SIG-M5 (cell line): Measurements from ENCODE around the gene GTF3C5.
"Not testable (repeated sequence)": the region's sequence is repeated elsewhere in the genome, so short reads cannot be mapped to it uniquely, and the experiment has no call there.

Experiments used
- DNase-seq: peaks from one replicate; lab custom pipeline; 2025; lab: John Stamatoyannopoulos, UW

GTF3C5 gene, protein sequence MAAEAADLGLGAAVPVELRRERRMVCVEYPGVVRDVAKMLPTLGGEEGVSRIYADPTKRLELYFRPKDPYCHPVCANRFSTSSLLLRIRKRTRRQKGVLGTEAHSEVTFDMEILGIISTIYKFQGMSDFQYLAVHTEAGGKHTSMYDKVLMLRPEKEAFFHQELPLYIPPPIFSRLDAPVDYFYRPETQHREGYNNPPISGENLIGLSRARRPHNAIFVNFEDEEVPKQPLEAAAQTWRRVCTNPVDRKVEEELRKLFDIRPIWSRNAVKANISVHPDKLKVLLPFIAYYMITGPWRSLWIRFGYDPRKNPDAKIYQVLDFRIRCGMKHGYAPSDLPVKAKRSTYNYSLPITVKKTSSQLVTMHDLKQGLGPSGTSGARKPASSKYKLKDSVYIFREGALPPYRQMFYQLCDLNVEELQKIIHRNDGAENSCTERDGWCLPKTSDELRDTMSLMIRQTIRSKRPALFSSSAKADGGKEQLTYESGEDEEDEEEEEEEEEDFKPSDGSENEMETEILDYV

DNA sequence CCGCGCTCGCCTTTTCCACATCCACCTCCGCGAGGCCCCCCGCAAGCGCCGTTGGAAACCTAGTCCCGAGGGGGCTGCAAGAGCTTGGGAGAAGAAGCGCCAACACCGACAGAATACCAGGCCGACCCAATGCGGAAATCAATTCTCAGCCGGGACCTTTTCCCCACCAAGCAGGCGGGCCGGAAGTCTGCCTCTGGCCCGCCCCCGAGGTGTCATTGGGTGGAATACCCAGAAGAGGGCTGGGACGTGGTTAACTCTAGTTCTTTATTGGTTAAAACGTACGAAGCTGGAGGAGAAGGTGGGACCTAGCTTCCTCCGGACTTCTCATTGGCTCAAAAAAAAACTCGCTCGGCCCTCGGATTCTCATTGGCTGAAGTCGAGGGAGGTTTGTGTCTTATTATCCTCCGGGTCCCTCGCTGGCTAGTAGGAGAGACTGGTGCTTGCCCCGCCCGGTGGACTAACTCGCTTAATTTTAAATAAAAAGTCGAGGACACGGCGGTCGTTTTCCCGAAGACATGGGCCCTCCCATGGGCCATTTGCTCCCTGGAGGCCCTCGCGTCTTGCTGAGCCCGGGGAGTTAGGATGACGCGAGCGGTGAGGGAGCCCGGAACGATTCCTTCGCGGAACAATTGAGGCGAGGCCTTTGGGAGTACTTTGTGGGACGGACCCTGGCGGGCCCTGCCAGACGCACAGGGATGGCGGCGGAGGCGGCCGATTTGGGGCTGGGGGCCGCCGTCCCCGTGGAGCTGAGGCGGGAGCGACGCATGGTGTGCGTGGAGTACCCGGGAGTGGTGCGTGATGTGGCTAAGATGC, at the start of gene GTF3C5:
Gene GTF3C5 (plus strand): TSS at position 681 of the 813 bp plus-strand sequence. CDS start 15 bp downstream, at position 696.
- DNase-seq = peak; percentile 93

DNA sequence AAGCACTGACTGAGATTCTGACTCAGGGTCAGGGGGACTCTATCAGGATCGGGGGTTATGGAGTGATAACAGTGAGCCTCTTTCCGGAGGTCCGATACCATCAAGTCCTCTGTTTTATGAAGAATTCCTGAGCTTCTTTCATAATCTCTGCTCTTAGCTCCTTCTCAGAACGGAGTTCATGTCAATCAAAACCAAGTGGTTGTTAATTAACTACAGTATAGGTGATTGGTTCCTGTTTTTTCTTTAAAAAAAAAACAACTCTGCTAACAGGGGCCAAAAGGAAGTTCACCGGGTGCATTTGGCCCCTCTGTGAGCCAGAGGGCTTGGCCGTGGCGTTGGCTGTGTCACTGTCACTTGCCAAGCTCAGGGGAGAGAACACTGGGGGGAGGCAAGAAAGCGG, 48.3 kb upstream of the GTF3C5 start:
- DNase-seq = no peak

DNA sequence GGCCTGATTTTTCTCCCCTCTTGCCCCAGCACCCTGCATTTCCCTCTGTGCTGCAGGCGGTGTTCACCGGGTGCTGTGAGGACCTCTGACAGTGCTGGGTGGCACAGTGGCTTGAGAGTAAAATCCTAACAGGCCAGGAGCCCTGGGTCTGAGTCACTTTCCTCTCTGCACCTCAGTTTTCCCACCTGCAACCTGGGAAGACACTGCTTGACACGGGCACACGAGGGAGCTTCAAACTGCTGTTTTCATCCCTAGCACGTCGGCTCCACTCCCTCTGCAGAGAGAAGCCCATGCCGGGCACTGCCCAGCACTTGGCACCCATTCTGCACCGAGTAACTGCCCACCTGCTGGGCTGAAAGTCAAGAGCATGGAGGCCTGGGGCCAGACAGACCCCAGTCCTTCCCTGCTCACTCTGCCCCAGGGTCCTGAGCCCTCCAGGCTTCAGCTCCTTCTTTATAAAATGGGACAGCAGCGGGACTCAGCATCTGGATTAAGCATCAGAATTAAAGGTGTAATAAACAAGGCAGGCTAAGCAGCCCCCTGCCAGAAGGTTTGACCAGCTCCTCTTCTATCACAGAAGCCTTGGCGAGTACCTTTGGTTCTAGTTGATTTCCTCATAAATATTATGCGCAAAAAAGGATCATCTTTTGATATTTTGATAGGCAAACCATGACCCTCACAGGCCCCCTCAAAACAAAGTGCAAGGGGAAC, 47.2 kb upstream of the GTF3C5 start:
- no peak for DNase-seq

DNA sequence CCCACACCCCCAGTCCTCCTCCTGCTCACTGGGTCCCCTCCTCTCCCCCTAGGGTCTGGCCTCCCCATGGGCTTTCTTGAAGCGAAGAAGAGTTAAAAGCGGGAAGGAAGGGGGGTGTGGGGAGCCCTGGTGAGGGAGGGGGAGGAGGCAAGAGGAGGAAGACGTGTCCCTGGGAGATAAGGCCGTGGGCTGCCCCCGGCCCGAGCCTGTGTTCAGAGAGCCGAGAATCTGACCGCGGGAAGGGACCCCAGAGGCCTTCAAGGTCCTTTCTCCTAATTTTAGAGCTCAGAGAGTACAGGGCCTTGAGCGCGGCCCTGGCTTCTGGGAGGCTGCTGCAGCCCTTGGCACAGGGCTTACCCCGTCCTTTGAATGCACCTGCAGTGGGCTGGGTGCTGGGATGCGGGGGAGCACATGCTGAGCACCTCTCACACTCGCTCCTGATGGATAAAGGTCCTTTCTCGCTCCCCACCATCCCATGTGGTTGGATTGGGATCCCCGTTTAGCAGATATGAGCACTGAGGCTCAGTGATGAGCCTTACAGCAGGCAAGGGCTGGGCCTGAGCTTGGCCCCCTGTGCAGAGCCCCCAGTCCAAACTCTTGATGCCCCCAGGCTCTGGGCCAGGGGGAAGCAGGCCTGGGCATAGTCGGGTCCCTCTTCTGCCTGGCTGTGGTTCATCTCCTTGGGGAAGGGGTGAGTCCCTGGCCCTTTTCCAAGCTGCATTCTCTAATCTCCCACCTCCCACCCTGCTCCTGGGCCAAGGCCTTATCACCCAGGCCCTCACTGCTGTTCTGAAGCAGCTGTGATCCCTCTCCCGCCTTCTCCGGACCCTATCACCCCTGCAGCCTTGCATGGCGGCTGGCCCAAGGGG, 46.4 kb upstream of the GTF3C5 start:
- no peak for DNase-seq

DNA sequence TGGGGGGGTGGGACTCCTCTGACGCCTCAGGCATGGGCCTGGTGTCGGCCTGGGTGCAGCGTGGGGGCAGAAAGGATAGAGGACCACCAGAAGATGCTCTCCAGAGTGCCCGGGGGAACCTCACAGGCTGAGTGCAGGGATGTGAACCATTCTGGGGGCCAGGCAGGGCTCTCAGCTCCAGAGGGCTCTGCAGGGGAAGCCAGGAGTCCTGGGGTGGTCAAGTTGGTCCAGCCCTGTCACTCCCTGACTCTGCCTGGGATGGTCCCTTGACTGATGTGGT, 45.8 kb upstream of the GTF3C5 start:
- DNase-seq = no peak

DNA sequence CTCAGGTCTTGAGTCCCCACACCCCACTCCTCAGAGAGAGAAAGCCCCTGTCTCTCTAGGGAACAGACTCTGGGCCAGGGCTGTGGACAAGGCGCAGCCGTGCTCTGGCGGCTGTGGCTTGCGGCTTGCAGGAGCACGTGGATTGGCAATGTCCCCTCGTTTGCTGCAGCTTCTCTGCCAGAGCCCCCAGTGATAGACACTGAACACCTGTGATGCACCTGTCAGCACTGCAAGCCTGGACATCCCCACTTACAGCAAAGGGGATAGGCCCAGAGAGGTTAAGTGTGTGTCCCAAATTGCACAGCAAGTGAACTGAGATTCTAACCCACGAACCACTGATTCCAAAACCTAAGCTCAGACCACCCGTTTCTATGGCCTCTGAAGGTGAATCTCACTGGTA, 45.3 kb upstream of the GTF3C5 start:
- no peak for DNase-seq

DNA sequence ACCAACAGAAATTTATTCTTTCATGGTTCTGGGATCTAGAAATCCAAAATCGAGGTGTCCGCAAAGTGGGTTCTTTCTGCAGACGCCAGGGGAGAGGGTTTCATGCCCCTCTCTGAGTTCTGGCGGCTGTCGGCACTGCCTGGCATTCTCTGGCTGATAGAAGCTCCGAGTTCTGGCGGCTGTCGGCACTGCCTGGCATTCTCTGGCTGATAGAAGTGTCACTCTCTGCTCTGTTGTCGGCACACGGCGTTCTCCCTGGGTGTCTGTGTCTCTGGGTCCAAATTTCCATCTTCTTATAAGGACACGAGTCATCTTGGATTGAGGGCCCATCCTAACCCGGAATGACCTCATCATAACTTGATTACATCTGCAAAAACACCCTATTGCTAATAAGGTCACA, 44.7 kb upstream of the GTF3C5 start:
- DNase-seq = no peak

DNA sequence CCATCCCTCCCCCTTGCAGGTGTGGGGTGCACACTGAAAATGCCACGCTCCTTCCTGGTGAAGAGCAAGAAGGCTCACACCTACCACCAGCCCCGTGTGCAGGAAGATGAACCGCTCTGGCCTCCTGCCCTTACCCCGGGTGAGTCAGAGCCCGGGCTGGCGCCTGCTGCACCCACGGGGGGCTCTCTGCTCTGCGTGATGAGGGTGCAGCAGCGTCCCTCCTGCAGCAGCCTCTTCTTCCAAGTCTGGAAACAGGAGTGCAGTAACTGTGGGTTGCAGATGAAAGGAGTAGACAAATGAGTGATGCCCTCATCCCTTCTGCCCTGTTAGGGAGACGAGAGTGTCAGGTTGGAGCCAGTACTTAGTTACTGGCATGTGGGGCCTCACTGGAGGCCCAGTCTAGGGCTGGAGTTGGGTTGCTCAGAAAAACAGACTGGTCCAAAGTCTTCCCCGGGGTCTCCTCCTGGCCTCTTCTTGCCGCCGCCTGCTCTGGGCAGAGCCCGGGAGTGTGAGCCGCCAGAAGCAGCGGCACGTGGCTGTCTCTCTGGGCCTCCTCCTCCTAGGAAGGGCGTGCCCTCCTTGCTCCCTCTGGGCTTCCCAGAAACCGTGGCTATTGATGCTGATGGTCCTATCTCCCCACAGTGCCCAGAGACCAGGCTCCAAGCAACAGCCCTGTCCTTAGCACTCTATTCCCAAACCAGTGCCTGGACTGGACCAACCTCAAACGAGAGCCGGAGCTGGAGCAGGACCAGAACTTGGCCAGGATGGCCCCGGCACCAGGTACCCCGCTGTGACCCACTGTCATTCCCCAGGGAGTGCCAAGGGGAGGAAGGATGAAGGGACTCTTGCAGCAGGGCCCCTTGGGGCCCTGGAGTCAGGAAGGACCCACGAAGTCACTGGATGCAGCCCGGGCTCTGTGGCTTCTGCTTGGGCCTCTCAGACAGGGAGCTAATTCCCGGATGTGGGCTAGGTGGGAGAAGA, 43.9 kb upstream of the GTF3C5 start:
- no peak for DNase-seq

DNA sequence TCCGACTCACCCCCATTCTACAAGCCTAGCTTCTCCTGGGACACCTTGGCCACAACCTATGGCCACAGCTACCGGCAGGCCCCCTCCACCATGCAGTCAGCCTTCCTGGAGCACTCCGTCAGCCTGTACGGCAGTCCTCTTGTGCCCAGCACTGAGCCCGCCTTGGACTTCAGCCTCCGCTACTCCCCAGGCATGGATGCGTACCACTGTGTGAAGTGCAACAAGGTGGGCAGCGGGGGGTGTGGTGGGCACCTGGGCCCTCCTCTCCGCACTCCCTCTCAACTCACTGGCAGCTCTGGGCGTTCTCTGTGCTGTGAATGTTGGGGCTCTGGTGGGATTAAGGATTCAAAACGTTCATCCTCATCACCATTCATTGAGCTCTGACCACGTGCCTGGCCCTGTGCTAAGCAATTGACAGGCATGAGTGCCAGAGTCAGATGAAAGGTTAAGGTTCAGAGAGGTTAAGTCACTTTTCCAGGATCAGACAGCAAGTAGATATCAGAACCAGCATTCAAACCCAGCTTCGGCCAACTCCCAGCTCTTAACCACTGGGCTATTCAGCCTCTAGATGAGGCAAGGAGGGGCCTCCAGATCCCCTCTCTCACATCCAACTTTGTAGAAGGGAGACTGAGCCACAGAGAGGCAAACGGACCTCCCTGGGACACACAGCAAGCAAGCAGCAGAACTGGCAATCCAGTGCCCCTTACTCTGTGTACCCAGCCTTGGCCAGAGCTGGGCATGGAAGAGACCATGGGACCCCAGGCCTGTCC, 42.4 kb upstream of the GTF3C5 start:
- no peak for DNase-seq

DNA sequence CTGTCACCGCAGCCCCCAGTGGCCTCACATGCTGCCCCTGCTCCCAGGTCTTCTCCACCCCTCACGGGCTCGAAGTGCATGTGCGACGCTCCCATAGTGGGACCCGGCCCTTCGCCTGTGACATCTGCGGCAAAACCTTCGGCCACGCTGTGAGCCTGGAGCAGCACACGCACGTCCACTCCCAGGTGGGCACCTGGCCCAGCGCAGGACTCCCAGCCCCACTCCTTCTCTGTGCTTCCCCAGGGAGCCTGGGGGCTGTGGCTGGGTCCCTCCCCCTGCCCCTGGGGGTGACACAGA, 41.8 kb upstream of the GTF3C5 start:
- DNase-seq = no peak

DNA sequence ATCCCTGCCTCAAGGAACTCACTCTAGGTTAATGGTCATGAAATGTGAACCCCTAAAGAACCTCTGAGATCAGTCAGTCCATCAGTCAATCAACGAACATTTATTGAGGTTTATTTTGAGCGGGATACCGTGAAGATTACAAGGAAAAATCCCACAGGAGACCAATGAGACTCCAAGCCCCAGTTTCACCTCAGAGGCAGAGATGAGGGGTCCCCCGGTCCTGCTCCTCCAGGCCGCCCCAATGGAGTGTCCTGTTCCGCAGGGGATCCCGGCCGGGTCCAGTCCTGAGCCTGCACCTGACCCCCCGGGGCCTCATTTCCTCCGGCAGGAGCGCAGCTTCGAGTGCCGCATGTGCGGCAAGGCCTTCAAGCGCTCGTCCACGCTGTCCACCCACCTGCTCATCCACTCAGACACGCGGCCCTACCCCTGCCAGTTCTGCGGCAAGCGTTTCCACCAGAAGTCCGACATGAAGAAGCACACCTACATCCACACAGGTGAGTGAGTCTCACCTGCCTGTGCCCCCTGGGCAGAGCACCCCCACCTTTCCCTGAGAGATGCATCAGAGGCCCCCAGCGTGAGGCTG, 41.3 kb upstream of the GTF3C5 start:
- no peak for DNase-seq

DNA sequence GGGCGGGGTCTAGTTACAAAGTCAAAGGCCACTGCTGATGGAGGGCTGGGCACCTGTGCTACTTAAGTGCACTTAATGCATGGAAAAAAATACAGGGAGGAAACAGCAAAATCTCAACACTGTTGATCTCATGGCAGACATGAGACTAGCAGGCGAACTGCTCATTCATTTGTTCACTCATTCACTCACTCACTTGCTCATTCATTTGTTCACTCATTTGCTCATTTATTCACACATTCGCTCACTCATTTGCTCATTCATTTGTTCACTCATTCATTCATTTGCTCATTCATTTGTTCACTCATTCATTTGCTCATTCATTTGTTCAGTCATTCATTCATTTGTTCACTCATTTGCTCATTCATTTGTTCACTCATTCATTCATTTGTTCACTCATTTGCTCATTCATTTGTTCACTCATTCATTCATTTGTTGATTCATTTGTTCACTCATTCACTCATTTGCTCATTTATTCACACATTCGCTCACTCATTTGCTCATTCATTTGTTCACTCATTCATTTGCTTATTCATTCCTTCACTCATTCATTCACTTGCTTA, 40.7 kb upstream of the GTF3C5 start:
- DNase-seq = not testable (repeated sequence)

DNA sequence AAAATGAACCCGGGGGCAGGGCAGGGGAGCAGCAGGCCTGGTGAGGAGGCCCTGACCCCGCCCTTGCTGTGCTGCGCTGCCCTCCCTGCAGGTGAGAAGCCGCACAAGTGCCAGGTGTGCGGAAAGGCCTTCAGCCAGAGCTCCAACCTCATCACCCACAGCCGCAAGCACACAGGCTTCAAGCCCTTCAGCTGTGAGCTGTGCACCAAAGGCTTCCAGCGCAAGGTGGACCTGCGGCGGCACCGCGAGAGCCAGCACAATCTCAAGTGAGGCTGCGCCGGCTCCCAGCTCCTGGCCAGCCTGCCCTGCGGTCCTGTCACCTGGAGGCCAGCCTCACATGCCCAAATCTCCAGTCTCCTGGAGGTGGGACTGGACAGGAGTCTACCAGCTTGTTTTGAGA, 40.0 kb upstream of the GTF3C5 start:
- DNase-seq = no peak

DNA sequence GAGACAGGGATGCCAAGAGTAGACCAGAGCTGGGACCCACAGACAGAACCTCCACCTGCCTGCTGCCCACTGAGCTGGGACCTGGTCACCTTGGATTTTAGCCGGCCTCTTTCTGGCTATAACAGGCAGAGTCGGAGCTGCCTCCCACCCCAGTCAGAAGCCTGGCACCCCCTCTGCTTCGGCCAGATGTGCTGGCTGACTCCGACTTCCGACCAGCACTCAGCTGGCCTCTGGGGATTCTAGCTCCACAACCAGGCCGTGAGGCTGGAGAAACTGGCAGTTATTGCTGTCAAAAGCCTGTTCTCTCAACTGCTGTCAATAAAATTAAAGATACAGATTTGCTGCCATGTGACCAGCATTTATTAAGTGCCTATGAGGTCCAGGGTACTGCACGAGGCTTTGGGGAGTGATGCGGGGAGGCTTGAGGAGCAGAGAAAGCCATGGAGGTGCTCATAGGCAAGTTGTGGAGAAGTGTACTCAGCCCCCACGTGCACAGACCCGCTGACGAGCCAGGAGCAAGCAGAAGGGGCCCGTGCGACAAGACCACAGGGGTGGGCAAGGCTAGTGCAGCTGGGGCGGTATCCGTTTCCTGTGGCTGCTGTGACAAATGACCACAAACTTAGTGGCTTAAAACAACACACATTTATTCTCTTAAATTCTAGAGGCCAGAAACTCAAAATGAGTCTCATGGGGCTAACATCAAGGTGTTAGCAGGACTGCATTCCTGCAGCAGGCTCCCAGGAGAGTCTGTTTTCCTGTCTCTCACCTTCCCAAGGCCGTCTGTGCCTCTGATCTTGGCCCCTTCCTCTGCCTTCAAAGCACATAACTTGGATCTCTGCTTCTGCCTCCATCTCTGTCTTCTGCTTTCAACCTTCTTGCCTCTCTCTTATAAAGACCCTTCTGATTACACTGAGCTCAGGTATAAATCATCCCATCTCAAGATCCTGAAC, 39.2 kb upstream of the GTF3C5 start:
- no peak for DNase-seq

DNA sequence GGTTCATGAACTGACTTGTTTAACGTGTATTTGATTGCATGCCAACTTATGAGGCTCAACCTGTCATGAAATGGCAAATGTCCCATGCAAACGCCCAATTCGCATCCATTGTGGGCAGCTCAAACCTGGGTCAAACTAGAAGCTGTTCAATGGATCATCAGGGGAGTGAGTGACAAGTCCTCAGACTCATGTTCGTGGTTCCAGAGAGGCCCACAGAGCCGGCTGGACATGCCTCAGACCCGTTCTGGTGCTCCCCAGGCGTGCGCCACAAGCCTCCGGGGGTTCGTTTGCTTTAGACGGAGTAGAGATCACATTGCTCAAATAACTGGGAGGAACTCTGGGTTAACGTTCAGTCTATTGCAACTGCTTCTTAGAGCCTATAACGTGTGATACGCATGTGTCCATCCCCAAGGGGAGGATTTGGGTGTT, 37.3 kb upstream of the GTF3C5 start:
- no peak for DNase-seq

DNA sequence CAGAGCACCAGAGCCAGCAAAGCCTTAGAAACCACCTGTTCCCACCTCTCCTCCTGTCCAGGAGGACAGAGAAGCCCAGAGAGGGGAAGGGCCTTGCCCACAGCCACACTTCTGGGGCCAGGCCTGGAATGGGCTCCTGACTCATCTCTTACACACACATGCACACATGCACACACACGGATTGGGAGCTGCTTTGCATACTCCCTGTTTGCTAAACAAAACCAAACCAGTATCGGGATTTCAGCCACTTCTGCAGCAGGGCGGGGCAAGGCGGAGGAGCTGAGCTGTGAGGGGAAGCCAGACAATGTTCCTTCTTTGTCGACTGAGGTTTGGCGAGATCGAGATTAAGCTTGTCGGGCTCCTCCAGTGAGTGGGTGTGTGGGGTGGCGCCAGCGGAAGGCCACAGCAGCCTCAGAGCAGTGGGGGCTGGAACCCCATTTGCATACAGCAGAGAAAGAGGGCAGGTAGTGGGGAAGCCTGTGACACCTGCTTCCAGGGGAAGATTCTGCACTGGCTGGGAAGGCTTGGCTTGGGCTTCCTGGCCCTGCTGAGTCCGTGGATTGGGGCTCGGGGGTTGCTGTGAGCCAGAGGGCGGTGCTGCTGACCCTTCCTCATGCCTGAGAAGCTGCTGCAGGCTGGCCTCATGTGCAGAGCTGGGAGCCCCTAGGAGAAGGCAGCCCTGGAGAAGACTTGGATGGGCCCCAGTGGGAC, 36.2 kb upstream of the GTF3C5 start:
- no peak for DNase-seq

DNA sequence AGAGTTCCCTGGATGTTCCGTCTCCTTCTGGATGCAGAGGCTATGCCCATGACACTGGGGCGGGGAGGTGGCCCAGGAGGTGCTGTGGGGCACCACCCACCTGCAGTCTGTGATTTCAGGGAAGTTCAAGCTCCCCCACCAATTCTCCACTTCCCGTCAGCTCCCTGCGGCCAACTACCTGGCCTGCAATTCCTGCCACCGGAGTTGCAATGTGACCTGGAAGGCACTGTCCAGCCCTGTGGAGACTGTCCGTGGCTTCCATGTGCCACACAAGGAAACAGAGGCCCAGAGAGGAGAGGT, 35.7 kb upstream of the GTF3C5 start:
- DNase-seq = no peak

DNA sequence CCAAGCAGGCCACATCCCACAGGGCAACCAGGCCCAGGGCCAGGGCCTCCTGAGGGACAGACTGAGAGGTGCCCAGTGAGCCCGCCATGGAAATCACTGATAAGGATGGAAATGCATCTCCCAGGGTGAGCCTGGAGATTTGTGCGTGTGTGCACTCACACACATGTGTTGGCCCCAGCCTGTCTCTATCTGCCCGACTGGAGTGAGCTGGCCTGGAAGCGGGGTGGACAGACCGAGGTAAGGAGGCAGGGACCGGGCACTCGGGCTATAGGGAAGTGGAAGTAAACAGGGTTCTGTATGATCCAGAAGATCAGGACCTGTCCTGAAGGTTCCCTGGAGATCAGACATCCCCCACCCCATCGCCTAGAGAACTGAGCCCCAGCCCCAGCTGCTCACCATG, 34.9 kb upstream of the GTF3C5 start:
- DNase-seq = no peak
